ENCODE results near the gene TBC1D19.
"Not testable (repeated sequence)": the region's sequence is repeated elsewhere in the genome, so short reads cannot be mapped to it uniquely, and the experiment has no call there.

TBC1D19 gene

GRCh38 chr4:26613735-26614134 lies 29.9 kb downstream of the TBC1D19 start:
- no peak for DNase-seq (ENCODE audit: low read depth)
- TF ChIP-seq CTCF (conservative IDR thresholded peaks at IDR 0.05; ENCODE audit: low read depth, low read length): no peak
- H3K4me3 ChIP-seq (ENCODE audit: low read length): no peak overlapping the region

- TF ChIP-seq CTCF (conservative IDR thresholded peaks at IDR 0.05; ENCODE audit: low read depth, low read length): no peak
- no peak overlapping the region for H3K4me3 ChIP-seq (ENCODE audit: low read length)
- no peak for DNase-seq (ENCODE audit: low read depth)
These were observed 35.9 kb downstream of the TBC1D19 start for GRCh38 chr4:26619784-26620183.

GRCh38 chr4:26621366-26621765 lies 37.5 kb downstream of the TBC1D19 start:
- no peak for DNase-seq (ENCODE audit: low read depth)
- no peak overlapping the region for H3K4me3 ChIP-seq (ENCODE audit: low read length)
- TF ChIP-seq CTCF (conservative IDR thresholded peaks at IDR 0.05; ENCODE audit: low read depth, low read length): no peak

- no peak overlapping the region for H3K4me3 ChIP-seq (ENCODE audit: low read length)
- TF ChIP-seq CTCF (conservative IDR thresholded peaks at IDR 0.05; ENCODE audit: low read depth, low read length): no peak
- DNase-seq (ENCODE audit: low read depth): no peak
These were observed 39.0 kb downstream of the TBC1D19 start for GRCh38 chr4:26622913-26623312.

- H3K4me3 ChIP-seq (ENCODE audit: low read length): not testable (repeated sequence)
These were observed 42.8 kb downstream of the TBC1D19 start for GRCh38 chr4:26626658-26627057.

GRCh38 chr4:26632916-26633315 lies 49.0 kb downstream of the TBC1D19 start:
- no peak overlapping the region for H3K4me3 ChIP-seq (ENCODE audit: low read length)
- DNase-seq (ENCODE audit: low read depth): no peak
- TF ChIP-seq CTCF (conservative IDR thresholded peaks at IDR 0.05; ENCODE audit: low read depth, low read length): no peak

More at GRCh38 chr4:26626658-26627057, 42.8 kb downstream of the TBC1D19 start:
- not testable (repeated sequence) for DNase-seq (ENCODE audit: low read depth)

GRCh38 chr4:26634237-26634636 lies 50.4 kb downstream of the TBC1D19 start:
- H3K4me3 ChIP-seq (ENCODE audit: low read length): no peak overlapping the region
- DNase-seq (ENCODE audit: low read depth): no peak
- TF ChIP-seq CTCF (conservative IDR thresholded peaks at IDR 0.05; ENCODE audit: low read depth, low read length): no peak

GRCh38 chr4:26636458-26636857 lies 52.6 kb downstream of the TBC1D19 start:
- TF ChIP-seq CTCF (conservative IDR thresholded peaks at IDR 0.05; ENCODE audit: low read depth, low read length): no peak
- DNase-seq (ENCODE audit: low read depth): no peak
- H3K4me3 ChIP-seq (ENCODE audit: low read length): no peak overlapping the region

- DNase-seq (ENCODE audit: low read depth); H3K4me3 ChIP-seq (ENCODE audit: low read length): not testable (repeated sequence)
These were observed 56.8 kb downstream of the TBC1D19 start for GRCh38 chr4:26640639-26641038.
